HepG2 (cell line): ENCODE results near the gene GSTA1. TPM values are rescaled to one million over a fixed set of nuclear protein-coding genes. Genes with fewer than 3 reads are reported as not detected.
A peak's percentile ranks its signal among the peaks of the same experiment; 100 is the strongest.
"Not testable (repeated sequence)": the region's sequence is repeated elsewhere in the genome, so short reads cannot be mapped to it uniquely, and the experiment has no call there.

Experiments
- EP300 ChIP-seq, 3 experiments: sonication (generic) in 1 of 3; formaldehyde crosslinking in 1 of 3; IDR thresholded peaks; 2 replicates each; pipeline versions ENCODE4 v1.5.1 to v1.6.1; 2011 to 2020; ENCODE audit warnings: low read depth in 2 of 3, low read length in 2 of 3, borderline replicate concordance in 1 of 3, improper control_type of control experiment in 1 of 3, mild to moderate bottlenecking in 1 of 3, missing genetic modification reagents in 1 of 3, moderate library complexity in 1 of 3
- ESRRA ChIP-seq: sonication (generic); formaldehyde crosslinking; IDR thresholded peaks from 2 replicates; pipeline ENCODE4 v1.5.1; 2020; ENCODE audit warnings: mild to moderate bottlenecking, low read depth, missing genetic modification reagents
- FOXA1 ChIP-seq, 2 experiments: fragments of 450-650 bp in 1 of 2; sonication (generic) in 1 of 2; formaldehyde crosslinking in 1 of 2; IDR thresholded peaks; 2 replicates each; pipeline versions ENCODE4 v1.4.0 to v1.6.1; 2016 to 2020; ENCODE audit warnings: missing genetic modification reagents in 1 of 2
- HDAC2 ChIP-seq: sonication (generic); formaldehyde crosslinking; IDR thresholded peaks from 2 replicates; pipeline ENCODE4 v1.4.0; 2020; ENCODE audit warnings: missing genetic modification reagents
- HNF4A ChIP-seq: sonication (generic); formaldehyde crosslinking; IDR thresholded peaks from 2 replicates; pipeline ENCODE4 v1.4.0; 2020; ENCODE audit warnings: missing genetic modification reagents
- MIER2 ChIP-seq: IDR thresholded peaks from 2 replicates; pipeline ENCODE4 v1.6.1; 2016; ENCODE audit warnings: missing biosample characterization, missing genetic modification reagents
- NR2F1 ChIP-seq, 2 experiments: fragments of 450-650 bp in 1 of 2; formaldehyde crosslinking in 1 of 2; IDR thresholded peaks; 2 replicates each; pipeline versions ENCODE4 v1.5.0 to v1.6.1; 2016 to 2020; ENCODE audit warnings: mild to moderate bottlenecking in 1 of 2, missing compliant biosample characterization in 1 of 2, missing genetic modification reagents in 1 of 2, moderate library complexity in 1 of 2
- PITX1 ChIP-seq: sonication (generic); formaldehyde crosslinking; IDR thresholded peaks from 2 replicates; pipeline ENCODE4 v1.5.1; 2020; ENCODE audit warnings: mild to moderate bottlenecking, missing genetic modification reagents
- RCOR2 ChIP-seq: IDR thresholded peaks from 2 replicates; pipeline ENCODE4 v1.6.1; 2016; ENCODE audit warnings: missing biosample characterization, missing genetic modification reagents
- SIX4 ChIP-seq: sonication (generic); formaldehyde crosslinking; IDR thresholded peaks from 2 replicates; pipeline ENCODE4 v1.4.0; 2020; ENCODE audit warnings: missing genetic modification reagents
- ZNF34 ChIP-seq: sonication (generic); formaldehyde crosslinking; IDR thresholded peaks from 2 replicates; pipeline ENCODE4 v1.4.0; 2020; ENCODE audit warnings: mild to moderate bottlenecking, missing genetic modification reagents, borderline replicate concordance
- polyA plus RNA-seq, 8 experiments: library from polyadenylated mRNA; depleted of rRNA in 3 of 8; stranded (reverse) in 7 of 8; unstranded in 1 of 8; fragments of >200 nt; fragmentation: Illumina TruSeq in 4 of 8; extraction: Trizol in 4 of 8; gene quantifications; 2 replicates each; pipeline versions ENCODE4 v1.2.1 to v1.2.3, GENCODE V29; 2011 to 2016; ENCODE audit warnings: low read depth in 4 of 8, missing spikeins in 1 of 8, mixed read lengths in 1 of 8; ENCODE audit not compliant: insufficient read depth in 1 of 8
- total RNA-seq, 5 experiments: library from RNA; depleted of rRNA; stranded (reverse); fragments of >200 nt; fragmentation: Illumina TruSeq; extraction: Trizol; gene quantifications; 2 replicates each; pipeline ENCODE4 v1.2.3, GENCODE V29; 2016; ENCODE audit warnings: low read depth in 1 of 5
- TF ChIP-seq, protein P1 (sequence below): sonication (generic); formaldehyde crosslinking; IDR thresholded peaks from 2 replicates; pipeline ENCODE4 v1.5.1; 2020; ENCODE audit warnings: mild to moderate bottlenecking, missing genetic modification reagents, borderline replicate concordance
- TF ChIP-seq, protein P2 (sequence below): IDR thresholded peaks from 2 replicates; pipeline ENCODE4 v1.4.0; 2020; ENCODE audit warnings: mild to moderate bottlenecking, missing genetic modification reagents
- TF ChIP-seq, protein P3 (sequence below): sonication (generic); formaldehyde crosslinking; IDR thresholded peaks from 2 replicates; pipeline ENCODE4 v1.4.0; 2020; ENCODE audit warnings: missing genetic modification reagents, mild to moderate bottlenecking, borderline replicate concordance

Gene GSTA1
- total and polyA plus RNA-seq, 2 of the 13 experiments (the other 11 are each of a cell fraction or from before 2014, with no cell fraction given) = 6.2 to 282 TPM

DNA sequence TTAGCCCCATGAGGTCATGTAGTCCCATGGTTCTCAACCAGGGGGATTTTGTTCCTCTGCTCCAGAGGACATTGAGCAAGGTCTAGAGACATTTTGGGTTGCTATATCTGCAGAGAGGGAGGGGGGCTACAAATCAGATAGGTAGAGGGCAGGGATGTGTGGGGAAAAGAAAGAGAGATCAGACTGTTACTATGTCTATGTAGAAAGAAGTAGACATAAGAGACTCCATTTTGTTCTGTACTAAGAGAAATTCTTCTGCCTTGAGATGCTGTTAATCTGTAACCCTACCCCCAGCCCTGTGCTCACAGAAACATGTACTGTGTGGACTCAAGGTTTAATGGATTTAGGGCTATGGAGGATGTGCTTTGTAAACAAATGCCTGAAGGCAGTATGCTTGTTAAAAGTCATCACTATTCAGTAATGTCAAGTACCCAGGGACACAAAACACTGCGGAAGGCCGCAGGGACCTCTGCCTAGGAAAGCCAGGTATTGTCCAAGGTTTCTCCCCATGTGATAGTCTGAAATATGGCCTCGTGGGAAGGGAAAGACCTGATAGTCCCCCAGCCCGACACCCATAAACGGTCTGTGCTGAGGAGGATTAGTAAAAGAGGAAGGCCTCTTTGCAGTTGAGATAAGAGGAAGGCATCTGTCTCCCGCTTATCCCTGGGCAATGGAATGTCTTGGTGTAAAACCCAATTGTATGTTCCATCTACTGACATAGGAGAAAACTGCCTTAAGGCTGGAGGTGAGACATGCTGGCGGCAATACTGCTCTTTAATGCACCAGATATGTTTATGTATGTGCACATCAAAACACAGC, 41.7 kb downstream of the GSTA1 start (continued):
- TF ChIP-seq, protein P1, sequence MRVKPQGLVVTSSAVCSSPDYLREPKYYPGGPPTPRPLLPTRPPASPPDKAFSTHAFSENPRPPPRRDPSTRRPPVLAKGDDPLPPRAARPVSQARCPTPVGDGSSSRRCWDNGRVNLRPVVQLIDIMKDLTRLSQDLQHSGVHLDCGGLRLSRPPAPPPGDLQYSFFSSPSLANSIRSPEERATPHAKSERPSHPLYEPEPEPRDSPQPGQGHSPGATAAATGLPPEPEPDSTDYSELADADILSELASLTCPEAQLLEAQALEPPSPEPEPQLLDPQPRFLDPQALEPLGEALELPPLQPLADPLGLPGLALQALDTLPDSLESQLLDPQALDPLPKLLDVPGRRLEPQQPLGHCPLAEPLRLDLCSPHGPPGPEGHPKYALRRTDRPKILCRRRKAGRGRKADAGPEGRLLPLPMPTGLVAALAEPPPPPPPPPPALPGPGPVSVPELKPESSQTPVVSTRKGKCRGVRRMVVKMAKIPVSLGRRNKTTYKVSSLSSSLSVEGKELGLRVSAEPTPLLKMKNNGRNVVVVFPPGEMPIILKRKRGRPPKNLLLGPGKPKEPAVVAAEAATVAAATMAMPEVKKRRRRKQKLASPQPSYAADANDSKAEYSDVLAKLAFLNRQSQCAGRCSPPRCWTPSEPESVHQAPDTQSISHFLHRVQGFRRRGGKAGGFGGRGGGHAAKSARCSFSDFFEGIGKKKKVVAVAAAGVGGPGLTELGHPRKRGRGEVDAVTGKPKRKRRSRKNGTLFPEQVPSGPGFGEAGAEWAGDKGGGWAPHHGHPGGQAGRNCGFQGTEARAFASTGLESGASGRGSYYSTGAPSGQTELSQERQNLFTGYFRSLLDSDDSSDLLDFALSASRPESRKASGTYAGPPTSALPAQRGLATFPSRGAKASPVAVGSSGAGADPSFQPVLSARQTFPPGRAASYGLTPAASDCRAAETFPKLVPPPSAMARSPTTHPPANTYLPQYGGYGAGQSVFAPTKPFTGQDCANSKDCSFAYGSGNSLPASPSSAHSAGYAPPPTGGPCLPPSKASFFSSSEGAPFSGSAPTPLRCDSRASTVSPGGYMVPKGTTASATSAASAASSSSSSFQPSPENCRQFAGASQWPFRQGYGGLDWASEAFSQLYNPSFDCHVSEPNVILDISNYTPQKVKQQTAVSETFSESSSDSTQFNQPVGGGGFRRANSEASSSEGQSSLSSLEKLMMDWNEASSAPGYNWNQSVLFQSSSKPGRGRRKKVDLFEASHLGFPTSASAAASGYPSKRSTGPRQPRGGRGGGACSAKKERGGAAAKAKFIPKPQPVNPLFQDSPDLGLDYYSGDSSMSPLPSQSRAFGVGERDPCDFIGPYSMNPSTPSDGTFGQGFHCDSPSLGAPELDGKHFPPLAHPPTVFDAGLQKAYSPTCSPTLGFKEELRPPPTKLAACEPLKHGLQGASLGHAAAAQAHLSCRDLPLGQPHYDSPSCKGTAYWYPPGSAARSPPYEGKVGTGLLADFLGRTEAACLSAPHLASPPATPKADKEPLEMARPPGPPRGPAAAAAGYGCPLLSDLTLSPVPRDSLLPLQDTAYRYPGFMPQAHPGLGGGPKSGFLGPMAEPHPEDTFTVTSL (CRISPR knock-in tag) = peak; percentile 91
- TF ChIP-seq, protein P2, sequence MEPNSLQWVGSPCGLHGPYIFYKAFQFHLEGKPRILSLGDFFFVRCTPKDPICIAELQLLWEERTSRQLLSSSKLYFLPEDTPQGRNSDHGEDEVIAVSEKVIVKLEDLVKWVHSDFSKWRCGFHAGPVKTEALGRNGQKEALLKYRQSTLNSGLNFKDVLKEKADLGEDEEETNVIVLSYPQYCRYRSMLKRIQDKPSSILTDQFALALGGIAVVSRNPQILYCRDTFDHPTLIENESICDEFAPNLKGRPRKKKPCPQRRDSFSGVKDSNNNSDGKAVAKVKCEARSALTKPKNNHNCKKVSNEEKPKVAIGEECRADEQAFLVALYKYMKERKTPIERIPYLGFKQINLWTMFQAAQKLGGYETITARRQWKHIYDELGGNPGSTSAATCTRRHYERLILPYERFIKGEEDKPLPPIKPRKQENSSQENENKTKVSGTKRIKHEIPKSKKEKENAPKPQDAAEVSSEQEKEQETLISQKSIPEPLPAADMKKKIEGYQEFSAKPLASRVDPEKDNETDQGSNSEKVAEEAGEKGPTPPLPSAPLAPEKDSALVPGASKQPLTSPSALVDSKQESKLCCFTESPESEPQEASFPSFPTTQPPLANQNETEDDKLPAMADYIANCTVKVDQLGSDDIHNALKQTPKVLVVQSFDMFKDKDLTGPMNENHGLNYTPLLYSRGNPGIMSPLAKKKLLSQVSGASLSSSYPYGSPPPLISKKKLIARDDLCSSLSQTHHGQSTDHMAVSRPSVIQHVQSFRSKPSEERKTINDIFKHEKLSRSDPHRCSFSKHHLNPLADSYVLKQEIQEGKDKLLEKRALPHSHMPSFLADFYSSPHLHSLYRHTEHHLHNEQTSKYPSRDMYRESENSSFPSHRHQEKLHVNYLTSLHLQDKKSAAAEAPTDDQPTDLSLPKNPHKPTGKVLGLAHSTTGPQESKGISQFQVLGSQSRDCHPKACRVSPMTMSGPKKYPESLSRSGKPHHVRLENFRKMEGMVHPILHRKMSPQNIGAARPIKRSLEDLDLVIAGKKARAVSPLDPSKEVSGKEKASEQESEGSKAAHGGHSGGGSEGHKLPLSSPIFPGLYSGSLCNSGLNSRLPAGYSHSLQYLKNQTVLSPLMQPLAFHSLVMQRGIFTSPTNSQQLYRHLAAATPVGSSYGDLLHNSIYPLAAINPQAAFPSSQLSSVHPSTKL (CRISPR knock-in tag) = peak; percentile 94
- peak in 1 of 2 experiments; percentile 69; a peak in 2 of 4 replicates for TF ChIP-seq EP300 (IDR thresholded peaks at IDR 0.05; ENCODE audit: low read depth in 2 of 2, low read length in 2 of 2)
- TF ChIP-seq EP300 (CRISPR knock-in tag; IDR thresholded peaks at IDR 0.05; ENCODE audit: borderline replicate concordance) = not testable (repeated sequence)
- TF ChIP-seq RCOR2 (CRISPR knock-in tag) = peak; percentile 92
- peak; percentile 8; the same call in 1 of the 2 replicates for TF ChIP-seq MIER2 (CRISPR knock-in tag)
- peak; percentile 63; the same call in 1 of the 2 replicates for TF ChIP-seq HNF4A (CRISPR knock-in tag)
- TF ChIP-seq NR2F1 (CRISPR knock-in tag; IDR thresholded peaks at IDR 0.05) = peak in 1 of 2 experiments; percentile 47; a peak in 1 of 4 replicates
- TF ChIP-seq, protein P3, sequence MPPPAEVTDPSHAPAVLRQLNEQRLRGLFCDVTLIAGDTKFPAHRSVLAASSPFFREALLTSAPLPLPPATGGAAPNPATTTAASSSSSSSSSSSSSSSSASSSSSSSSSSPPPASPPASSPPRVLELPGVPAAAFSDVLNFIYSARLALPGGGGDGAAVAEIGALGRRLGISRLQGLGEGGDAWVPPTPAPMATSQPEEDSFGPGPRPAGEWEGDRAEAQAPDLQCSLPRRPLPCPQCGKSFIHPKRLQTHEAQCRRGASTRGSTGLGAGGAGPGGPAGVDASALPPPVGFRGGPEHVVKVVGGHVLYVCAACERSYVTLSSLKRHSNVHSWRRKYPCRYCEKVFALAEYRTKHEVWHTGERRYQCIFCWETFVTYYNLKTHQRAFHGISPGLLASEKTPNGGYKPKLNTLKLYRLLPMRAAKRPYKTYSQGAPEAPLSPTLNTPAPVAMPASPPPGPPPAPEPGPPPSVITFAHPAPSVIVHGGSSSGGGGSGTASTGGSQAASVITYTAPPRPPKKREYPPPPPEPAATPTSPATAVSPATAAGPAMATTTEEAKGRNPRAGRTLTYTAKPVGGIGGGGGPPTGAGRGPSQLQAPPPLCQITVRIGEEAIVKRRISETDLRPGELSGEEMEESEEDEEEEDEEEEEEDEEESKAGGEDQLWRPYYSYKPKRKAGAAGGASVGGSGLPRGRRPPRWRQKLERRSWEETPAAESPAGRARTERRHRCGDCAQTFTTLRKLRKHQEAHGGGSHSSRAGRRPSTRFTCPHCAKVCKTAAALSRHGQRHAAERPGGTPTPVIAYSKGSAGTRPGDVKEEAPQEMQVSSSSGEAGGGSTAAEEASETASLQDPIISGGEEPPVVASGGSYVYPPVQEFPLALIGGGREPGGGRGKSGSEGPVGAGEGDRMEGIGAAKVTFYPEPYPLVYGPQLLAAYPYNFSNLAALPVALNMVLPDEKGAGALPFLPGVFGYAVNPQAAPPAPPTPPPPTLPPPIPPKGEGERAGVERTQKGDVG (CRISPR knock-in tag) = peak; percentile 76; the same call in 1 of the 2 replicates
- peak; percentile 74; the same call in 1 of the 2 replicates for TF ChIP-seq HDAC2 (CRISPR knock-in tag)
- TF ChIP-seq FOXA1 (IDR thresholded peaks at IDR 0.05) = peak; percentile 56; the same call in 1 of the 2 replicates
- peak; percentile 87 for TF ChIP-seq FOXA1 (CRISPR knock-in tag; IDR thresholded peaks at IDR 0.05)
- TF ChIP-seq ESRRA (CRISPR knock-in tag) = 0 out of 2 replicates have a peak, but pooled peaks have one; percentile 54
- TF ChIP-seq ZNF34 (CRISPR knock-in tag) = 0 out of 2 replicates have a peak, but pooled peaks have one; percentile 48
- TF ChIP-seq PITX1 = peak; percentile 97
- 0 out of 2 replicates have a peak, but pooled peaks have one; percentile 74 for TF ChIP-seq SIX4 (CRISPR knock-in tag)
